Measurements from ENCODE around the gene COTL1. TPM values are rescaled to one million over a fixed set of nuclear protein-coding genes. Genes with fewer than 3 reads are reported as not detected.

The COTL1 gene
- total and polyA plus RNA-seq, 4 donors = 12.0 to 59.5 (median 23.0) TPM

DNA sequence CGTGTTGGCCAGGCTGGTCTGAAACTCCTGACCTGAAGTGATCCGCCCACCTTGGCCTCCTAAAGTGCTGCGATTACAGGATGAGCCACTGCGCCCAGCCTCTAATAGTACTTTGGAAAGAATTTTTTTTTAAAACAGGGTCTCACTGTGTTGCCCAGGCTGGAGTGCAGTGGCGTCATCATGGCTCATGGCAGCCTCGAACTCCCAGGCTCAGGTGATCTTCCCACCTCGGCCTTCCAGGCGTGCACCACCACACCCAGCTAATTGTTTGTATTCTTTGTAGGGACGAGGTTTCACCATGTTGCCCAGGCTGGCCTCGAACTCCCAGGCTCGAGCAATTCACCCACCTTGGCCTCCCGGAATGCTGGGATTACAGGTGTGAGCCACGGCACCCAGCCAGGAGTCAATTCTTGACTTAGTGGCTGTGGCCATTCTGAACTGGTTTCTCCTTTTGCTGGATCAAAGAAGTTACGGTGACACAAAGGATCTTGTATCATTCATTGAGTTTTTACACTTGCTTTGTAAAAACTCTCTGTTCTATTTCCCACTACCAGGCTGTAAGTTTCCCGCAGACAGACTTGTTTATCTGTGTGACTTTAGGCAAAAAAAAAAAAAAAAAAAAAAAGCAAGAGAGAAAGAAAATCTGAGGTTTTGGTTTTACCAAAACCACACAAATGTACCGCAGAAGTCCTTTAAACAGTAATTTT is 12.7 kb upstream of the COTL1 start:
- Histone ChIP-seq H3K27ac (ENCODE audit: low read depth in 1 of 2, low read length in 2 of 2) (no peak overlapping the region), H3K27me3 (ENCODE audit: control insufficient read depth in 4 of 4, insufficient read depth in 4 of 4, low read length in 3 of 4) (no peaks in the 10 kb centered on the region), H3K4me3 (ENCODE audit: low read depth in 1 of 3, low read length in 3 of 3) (no peak overlapping the region), H3K9me3 (ENCODE audit: control insufficient read depth in 4 of 4, low read length in 3 of 4) (no peaks in the 10 kb centered on the region), H3K4me1 (ENCODE audit: control insufficient read depth in 4 of 4, insufficient read depth in 4 of 4, low read length in 3 of 4) (peaks cover 0 to 6% (median 3%) of the 10 kb centered on the region in 4 donors), H3K9ac (ENCODE audit: low read depth in 1 of 2, low read length in 2 of 2) (no peak overlapping the region), H3K36me3 (ENCODE audit: control insufficient read depth in 4 of 4, insufficient read depth in 3 of 4, low read depth in 1 of 4, low read length in 3 of 4) (no peaks in the 10 kb centered on the region)
- no peak for TF ChIP-seq YY1 (IDR thresholded peaks at IDR 0.05)
- 94% methylated on average over 16 of the region's 16 CpGs for WGBS
- DNase-seq (ENCODE audit: low spot score) = no peak

DNA sequence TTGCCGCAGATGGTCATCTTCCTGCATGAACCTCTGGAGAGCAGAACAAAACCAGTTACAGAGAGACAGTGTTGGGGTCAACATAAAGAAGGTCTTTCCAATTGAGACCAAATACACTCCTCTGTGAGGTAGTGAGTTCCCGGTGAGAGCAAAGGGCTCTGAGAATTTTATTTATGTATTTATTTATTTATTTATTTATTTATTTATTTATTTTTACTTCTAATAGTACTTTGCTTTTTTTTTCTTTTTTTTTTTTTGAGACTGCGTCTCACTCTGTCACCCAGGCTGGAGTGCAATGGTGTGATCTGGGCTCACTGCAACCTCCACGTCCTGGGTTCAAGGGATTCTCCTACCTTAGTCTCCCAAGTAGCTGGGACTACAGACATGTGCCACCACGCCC is 12.1 kb upstream of the COTL1 start:
- Histone ChIP-seq H3K9me3 (ENCODE audit: control insufficient read depth in 4 of 4, low read length in 3 of 4) (no peaks in the 10 kb centered on the region), H3K27ac (ENCODE audit: low read depth in 1 of 2, low read length in 2 of 2) (no peak overlapping the region), H3K4me1 (ENCODE audit: control insufficient read depth in 4 of 4, insufficient read depth in 4 of 4, low read length in 3 of 4) (peaks cover 0 to 6% (median 2%) of the 10 kb centered on the region in 4 donors), H3K9ac (ENCODE audit: low read depth in 1 of 2, low read length in 2 of 2) (no peak overlapping the region), H3K36me3 (ENCODE audit: control insufficient read depth in 4 of 4, insufficient read depth in 3 of 4, low read depth in 1 of 4, low read length in 3 of 4) (no peaks in the 10 kb centered on the region), H3K27me3 (ENCODE audit: control insufficient read depth in 4 of 4, insufficient read depth in 4 of 4, low read length in 3 of 4) (no peaks in the 10 kb centered on the region), H3K4me3 (ENCODE audit: low read depth in 1 of 3, low read length in 3 of 3) (no peak overlapping the region)
- 90% methylated on average over 5 of the region's 5 CpGs for WGBS
- no peak for TF ChIP-seq FOXA1 (IDR thresholded peaks at IDR 0.05)
- TF ChIP-seq RXRA (IDR thresholded peaks at IDR 0.05) = no peak
- TF ChIP-seq HNF4G (IDR thresholded peaks at IDR 0.05) = no peak
- TF ChIP-seq, protein P1, sequence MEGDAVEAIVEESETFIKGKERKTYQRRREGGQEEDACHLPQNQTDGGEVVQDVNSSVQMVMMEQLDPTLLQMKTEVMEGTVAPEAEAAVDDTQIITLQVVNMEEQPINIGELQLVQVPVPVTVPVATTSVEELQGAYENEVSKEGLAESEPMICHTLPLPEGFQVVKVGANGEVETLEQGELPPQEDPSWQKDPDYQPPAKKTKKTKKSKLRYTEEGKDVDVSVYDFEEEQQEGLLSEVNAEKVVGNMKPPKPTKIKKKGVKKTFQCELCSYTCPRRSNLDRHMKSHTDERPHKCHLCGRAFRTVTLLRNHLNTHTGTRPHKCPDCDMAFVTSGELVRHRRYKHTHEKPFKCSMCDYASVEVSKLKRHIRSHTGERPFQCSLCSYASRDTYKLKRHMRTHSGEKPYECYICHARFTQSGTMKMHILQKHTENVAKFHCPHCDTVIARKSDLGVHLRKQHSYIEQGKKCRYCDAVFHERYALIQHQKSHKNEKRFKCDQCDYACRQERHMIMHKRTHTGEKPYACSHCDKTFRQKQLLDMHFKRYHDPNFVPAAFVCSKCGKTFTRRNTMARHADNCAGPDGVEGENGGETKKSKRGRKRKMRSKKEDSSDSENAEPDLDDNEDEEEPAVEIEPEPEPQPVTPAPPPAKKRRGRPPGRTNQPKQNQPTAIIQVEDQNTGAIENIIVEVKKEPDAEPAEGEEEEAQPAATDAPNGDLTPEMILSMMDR (IDR thresholded peaks at IDR 0.05; ENCODE audit: low read depth, low read length, missing input control) = no peak
- no peak for TF ChIP-seq JUND (IDR thresholded peaks at IDR 0.05)
- no peak for TF ChIP-seq EGR1 (IDR thresholded peaks at IDR 0.05; ENCODE audit: low read depth in 2 of 2)
- TF ChIP-seq SP1 (IDR thresholded peaks at IDR 0.05) = no peak
- TF ChIP-seq HNF4A (conservative IDR thresholded peaks at IDR 0.05) = no peak
- TF ChIP-seq, protein P2, sequence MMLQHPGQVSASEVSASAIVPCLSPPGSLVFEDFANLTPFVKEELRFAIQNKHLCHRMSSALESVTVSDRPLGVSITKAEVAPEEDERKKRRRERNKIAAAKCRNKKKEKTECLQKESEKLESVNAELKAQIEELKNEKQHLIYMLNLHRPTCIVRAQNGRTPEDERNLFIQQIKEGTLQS (IDR thresholded peaks at IDR 0.05) = no peak
- TF ChIP-seq, protein P3, sequence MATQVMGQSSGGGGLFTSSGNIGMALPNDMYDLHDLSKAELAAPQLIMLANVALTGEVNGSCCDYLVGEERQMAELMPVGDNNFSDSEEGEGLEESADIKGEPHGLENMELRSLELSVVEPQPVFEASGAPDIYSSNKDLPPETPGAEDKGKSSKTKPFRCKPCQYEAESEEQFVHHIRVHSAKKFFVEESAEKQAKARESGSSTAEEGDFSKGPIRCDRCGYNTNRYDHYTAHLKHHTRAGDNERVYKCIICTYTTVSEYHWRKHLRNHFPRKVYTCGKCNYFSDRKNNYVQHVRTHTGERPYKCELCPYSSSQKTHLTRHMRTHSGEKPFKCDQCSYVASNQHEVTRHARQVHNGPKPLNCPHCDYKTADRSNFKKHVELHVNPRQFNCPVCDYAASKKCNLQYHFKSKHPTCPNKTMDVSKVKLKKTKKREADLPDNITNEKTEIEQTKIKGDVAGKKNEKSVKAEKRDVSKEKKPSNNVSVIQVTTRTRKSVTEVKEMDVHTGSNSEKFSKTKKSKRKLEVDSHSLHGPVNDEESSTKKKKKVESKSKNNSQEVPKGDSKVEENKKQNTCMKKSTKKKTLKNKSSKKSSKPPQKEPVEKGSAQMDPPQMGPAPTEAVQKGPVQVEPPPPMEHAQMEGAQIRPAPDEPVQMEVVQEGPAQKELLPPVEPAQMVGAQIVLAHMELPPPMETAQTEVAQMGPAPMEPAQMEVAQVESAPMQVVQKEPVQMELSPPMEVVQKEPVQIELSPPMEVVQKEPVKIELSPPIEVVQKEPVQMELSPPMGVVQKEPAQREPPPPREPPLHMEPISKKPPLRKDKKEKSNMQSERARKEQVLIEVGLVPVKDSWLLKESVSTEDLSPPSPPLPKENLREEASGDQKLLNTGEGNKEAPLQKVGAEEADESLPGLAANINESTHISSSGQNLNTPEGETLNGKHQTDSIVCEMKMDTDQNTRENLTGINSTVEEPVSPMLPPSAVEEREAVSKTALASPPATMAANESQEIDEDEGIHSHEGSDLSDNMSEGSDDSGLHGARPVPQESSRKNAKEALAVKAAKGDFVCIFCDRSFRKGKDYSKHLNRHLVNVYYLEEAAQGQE (IDR thresholded peaks at IDR 0.05) = no peak
- TF ChIP-seq FOXA2 (IDR thresholded peaks at IDR 0.05) = no peak
- no peak for TF ChIP-seq YY1 (IDR thresholded peaks at IDR 0.05)
- no peak for TF ChIP-seq RAD21 (IDR thresholded peaks at IDR 0.05)
- no peak for TF ChIP-seq TAF1 (conservative IDR thresholded peaks at IDR 0.05)
- TF ChIP-seq, protein P4, sequence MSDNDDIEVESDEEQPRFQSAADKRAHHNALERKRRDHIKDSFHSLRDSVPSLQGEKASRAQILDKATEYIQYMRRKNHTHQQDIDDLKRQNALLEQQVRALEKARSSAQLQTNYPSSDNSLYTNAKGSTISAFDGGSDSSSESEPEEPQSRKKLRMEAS (IDR thresholded peaks at IDR 0.05) = no peak
- no peak for DNase-seq (ENCODE audit: low spot score)

Measured in liver (tissue), 9 donors.